GM18499 (cell line): ENCODE data around the gene RAP1GAP2.
"Not testable (repeated sequence)": the region's sequence is repeated elsewhere in the genome, so short reads cannot be mapped to it uniquely, and the experiment has no call there.

Experiments used
- ATAC-seq: cut with Tn5 transposase; IDR thresholded peaks from one replicate; pipeline ENCODE4 v1.9.1; 2021; ENCODE audit warnings: moderate number of reproducible peaks; ENCODE audit not compliant: insufficient read depth, unreplicated experiment

The RAP1GAP2 gene

DNA sequence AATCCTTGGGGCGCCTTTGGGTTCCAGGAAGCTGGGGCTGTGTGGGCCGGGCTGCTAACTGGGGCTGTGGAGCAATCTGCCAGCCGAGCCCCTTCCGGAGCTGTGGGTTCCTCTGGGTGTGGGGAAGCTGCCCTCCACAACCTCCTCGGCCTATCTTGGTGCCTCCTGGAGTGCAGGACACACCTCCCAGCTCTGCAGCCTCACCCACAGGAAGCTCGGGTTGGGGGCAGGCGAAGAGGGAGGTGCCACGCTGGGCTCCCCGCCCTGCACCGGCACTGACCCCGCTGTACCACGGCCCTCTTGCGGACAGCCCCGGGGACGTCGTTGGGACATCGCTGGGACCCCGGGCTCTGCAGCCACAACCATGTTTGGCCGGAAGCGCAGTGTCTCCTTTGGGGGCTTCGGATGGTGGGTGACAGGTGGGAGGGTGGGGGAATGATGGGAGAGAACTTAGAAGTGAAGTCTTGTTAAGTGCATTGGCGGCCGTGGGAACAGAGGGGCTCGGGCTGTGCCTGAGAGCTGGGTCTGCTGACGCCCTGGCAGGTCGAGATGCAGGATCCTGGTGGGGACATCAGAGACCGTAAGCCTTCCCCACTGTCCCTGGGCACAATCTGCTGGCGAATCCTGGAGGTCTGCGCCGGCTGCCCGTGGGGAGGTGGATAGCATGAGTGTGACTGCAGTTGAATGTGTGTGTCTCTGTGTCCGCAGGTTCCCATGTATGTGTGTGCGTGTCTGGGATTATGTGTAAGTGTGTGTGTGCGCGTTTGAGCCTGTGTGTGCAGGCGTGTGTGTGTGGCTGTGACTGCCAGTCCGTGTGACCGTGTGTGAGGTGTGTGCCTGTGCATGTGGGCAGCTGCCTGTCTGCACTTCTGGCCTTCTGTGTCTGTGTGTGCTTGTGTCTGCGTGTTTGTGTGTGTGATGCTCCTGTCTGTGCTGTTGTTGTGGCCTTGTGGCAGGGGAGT, at the start of gene RAP1GAP2:
RAP1GAP2 (plus strand) TSS at position 275 of the 962 bp plus-strand sequence; CDS start at position 365, 90 bp downstream.
- no peak for ATAC-seq

DNA sequence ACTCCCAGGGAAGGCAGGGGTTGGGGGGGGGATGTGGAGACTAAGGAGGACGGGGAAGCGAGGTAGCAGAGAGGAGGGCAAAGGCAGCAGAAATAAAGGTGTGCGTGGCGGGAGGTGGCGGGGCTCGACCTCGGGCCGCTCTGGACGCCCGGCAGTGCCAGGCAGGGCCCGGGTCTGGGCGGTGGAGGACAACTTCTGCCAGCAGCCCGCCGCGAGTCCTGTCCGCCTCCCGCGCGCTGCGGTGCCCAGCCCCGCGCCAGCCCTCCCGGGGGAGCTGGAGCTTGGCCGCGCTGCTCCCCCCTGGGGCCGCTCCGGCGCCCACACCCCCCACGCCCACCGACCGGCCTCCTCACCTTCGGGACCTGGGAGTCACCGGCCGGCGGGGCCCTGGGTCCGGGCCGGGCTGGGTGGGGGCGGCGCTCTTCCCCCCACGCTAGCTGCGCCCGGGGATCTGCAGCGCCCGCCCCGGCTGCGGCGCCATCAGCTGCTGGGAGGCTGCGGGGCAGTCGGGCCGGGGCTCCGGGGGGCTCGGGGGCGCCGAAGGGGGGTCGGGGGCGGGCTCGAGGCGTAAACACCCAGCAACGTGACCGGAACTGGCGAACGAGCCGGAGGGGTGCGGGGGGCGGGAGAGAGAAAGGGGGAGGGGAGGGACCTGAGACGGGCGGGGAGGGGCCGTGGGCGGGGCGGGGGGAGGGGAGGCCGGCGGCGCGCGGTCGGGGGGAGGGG, 47.0 kb upstream of the RAP1GAP2 start, which contains the start of gene CCDC92B:
CCDC92B (minus strand) TSS at position 595 of the 726 bp plus-strand sequence. CDS start 14,507 bp downstream, outside the sequence.
- no peak for ATAC-seq

DNA sequence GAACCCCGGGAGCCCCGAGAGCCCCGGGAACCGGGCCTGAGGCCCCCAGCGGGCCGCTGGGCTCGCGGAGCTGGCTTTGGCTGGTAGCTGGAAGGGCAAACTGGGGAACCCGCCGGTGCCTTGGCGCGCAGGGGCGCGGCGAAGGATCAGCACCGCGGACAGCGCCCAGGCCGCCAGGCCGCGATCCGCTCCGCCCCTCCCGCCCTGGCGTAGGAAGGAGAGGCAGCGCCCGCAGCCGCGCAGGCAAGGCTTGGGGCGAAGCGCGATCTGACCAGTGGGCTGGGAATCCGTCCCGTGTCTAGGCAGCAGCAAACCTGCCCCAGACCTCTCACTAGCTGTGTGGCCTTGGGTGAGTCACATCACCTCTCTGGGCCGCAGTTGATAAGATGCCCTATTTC, 46.5 kb upstream of the RAP1GAP2 start:
- ATAC-seq = no peak

DNA sequence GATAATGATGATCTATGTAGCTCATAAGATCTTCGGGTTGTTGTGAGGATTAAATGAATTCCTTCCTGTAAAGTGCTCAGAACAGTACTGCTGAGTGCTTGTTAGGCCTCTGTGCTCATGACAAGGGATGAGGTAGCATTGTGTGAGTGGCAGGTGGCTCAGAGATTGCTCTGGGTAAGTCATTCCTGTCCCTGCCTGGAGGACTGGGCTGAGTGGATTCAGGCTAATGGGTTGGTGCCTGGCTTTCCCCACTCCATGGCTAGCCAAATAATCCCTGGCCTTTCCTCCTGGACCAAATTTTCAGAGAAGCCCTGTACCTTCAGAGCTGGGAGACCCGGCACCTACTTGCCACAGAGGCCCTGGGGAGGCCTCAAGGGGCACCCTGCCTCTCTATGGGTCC, 45.5 kb upstream of the RAP1GAP2 start:
- ATAC-seq = no peak

GRCh38 chr17:2751491-2751890, 44.7 kb upstream of the RAP1GAP2 start:
- no peak for ATAC-seq

DNA sequence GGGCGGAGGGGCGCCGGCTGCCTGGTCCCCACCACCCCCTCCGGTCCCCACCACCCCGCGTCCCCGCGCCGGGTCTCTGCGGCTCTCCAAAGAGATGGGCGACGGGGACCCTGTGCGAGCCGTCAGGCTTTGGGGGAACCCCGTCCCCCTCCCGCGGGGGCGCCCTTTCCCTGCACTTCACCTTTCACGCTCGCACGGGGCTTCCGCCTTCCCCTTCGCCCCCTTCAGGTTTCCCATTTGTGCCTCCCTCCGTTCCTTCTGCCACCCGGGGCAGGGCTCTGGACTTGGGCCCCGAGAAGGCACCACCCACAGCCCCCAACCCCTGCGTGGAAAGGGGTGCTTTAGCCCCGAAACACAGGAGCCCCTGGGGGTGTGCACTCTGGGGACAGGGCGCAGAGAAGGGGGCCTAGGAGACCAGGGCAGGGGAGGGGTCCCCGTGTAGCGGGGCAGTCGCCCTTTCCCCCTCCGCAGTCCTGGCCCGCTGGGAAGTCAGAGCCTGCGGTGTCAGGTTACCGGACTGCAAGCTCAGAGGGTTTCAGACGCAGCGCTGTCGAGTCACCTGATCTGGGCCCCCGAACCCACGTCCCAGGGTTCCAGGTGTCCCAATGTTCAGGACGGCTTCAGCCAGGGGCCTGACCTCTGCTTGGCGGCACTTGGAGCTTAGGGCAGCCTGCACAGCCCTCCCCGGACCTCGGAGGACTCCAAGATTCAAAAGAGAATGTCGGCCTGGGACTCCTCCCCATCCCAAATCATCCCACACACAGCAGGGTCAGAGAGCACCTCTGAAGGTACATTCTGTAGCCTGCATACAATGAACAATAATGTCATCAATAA, 40.1 kb upstream of the RAP1GAP2 start:
- no peak for ATAC-seq

- no peak for ATAC-seq
Observed at GRCh38 chr17:2758870-2759269, 37.4 kb upstream of the RAP1GAP2 start.

GRCh38 chr17:2770129-2770528, 26.1 kb upstream of the RAP1GAP2 start:
- ATAC-seq = no peak

DNA sequence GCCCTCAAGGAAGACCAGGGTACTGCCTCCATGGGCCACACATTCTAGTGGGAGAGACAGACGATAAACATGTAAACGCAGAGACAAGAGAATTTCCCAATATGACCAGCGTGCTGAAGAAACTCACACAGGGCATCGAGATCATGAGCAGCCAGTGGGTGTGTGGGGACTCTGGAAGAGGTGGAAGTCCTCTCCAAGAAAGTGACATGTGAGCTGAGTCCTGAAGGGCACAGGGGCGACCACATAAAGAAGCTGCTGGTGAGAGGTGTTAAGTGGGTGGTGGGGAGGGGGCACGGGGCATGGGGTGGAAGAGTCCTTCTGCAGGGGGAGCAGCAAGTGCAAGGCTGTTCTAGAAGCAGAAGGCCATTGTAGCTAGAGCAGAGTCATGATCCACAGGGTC, 21.0 kb upstream of the RAP1GAP2 start:
- no peak for ATAC-seq

DNA sequence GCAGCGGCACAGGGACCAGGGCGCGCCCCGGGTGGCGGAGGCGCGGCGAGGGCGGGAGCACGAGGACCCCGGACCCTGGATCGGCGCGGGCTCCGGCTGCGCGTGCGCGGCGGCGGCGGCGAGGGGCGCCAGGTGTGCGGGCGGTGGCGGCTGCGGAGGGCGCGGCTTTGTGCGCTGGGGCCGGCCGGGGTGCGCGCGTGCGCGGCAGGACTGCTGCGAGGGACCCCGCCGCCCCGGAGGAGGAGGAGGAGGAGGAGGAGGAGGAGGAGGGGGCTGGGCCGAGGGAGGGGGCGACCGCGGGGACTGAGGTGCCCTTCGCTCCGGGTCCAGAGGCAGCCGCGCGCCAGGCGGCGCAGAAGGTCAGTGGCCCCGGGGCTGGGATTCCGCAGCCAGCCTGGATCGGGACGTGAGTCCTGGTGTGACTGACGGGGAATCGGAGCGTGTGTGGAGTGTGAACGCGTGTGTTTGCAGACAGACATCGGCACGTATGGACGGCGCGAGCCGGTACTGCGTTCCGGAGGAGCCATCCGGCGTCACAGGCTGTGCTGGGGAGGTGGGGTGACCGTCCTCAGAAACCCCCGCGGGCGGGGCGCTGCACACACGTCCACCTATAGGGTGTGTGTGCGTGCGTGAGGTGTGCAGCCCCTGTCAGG, 19.5 kb upstream of the RAP1GAP2 start:
- no peak for ATAC-seq

- ATAC-seq = no peak
Observed at GRCh38 chr17:2777242-2777867, 18.9 kb upstream of the RAP1GAP2 start.

- no peak for ATAC-seq
Observed at GRCh38 chr17:2778489-2778888, 17.7 kb upstream of the RAP1GAP2 start.

GRCh38 chr17:2779545-2779944, 16.7 kb upstream of the RAP1GAP2 start:
- ATAC-seq = no peak

GRCh38 chr17:2780256-2780655, 16.0 kb upstream of the RAP1GAP2 start:
- no peak for ATAC-seq

- no peak for ATAC-seq
Observed at GRCh38 chr17:2780931-2781454, 15.2 kb upstream of the RAP1GAP2 start.

DNA sequence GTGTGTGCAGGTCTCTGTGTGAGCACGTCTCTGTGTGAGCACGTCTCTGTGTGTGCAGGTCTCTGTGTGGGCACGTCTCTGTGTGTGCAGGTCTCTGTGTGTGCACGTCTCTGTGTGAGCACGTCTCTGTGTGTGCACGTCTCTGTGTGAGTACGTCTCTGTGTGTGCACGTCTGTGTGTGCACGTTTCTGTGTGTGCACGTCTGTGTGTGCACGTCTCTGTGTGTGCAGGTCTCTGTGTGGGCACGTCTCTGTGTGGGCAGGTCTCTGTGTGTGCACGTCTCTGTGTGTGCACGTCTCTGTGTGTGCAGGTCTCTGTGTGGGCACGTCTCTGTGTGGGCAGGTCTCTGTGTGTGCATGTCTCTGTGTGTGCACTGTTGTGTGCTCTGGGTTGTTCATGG, 14.6 kb upstream of the RAP1GAP2 start:
- not testable (repeated sequence) for ATAC-seq

- no peak for ATAC-seq
Observed at GRCh38 chr17:2782055-2782454, 14.2 kb upstream of the RAP1GAP2 start.

DNA sequence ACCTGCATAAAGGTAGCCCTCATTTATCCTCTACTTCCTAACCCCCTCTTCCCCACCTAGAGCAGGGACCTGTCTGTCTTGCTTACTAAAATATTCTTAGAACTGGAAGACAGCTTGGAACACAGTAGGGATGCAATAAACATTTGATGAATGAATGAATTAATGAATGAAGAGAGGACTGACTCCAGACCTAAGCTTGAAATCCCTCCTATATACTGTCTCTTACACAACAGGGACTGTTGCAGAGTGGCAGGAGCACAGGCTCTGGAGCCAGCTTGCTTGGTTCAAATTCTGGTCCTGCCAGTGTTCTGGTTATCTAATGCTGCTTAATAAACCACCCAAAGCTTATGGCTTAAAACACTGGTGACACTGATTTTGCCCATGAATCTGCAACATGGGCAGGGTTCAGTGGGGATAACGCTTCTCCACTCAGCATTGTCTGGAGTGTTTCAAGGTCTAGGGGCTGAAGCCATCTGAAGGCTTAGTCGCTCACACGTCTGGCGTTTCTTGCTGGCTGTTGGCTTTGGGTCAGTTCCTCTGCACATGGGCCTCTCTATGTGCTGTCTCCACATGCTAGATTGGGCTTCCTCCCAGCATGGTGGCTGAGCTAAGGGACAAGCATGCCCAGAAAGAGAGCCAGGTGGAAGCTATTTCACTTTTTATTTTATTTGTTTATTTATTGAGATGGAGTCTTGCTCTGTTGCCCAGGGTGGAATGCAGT, 12.8 kb upstream of the RAP1GAP2 start:
- no peak for ATAC-seq

GRCh38 chr17:2784864-2785263, 11.4 kb upstream of the RAP1GAP2 start:
- no peak for ATAC-seq
